C4-2B (cell line): ENCODE data around the gene QSOX1.

Source experiments
- ZFX ChIP-seq: fragments of 450-650 bp; IDR thresholded peaks from 2 replicates; pipeline ENCODE4 v1.6.1; 2017
- TF ChIP-seq, protein P1 (sequence below): fragments of 450-650 bp; conservative IDR thresholded peaks from 2 replicates; pipeline ENCODE4 v1.5.1; 2017; ENCODE audit warnings: mild to moderate bottlenecking

DNA sequence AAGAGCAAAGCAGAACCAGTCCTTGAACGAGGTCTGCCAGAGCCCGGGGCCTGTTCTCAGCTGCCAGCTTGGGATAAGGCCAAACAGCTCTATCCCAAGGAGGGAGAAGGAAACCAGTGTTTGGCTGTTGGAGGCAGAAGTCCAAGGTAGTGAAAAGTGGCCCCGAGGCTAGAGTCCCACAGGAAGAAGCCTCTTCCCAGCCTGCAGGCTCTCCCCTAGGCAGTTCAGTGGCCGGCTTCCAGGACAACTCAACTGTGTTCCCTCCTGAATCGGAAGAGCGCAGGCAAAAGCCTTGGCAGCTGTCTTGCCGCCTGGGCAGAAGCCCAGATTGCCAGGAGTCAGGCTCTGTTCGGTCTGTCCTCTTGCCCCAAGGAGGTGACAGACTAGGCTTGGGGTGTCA is 19.3 kb downstream of the QSOX1 start:
- TF ChIP-seq, protein P1, sequence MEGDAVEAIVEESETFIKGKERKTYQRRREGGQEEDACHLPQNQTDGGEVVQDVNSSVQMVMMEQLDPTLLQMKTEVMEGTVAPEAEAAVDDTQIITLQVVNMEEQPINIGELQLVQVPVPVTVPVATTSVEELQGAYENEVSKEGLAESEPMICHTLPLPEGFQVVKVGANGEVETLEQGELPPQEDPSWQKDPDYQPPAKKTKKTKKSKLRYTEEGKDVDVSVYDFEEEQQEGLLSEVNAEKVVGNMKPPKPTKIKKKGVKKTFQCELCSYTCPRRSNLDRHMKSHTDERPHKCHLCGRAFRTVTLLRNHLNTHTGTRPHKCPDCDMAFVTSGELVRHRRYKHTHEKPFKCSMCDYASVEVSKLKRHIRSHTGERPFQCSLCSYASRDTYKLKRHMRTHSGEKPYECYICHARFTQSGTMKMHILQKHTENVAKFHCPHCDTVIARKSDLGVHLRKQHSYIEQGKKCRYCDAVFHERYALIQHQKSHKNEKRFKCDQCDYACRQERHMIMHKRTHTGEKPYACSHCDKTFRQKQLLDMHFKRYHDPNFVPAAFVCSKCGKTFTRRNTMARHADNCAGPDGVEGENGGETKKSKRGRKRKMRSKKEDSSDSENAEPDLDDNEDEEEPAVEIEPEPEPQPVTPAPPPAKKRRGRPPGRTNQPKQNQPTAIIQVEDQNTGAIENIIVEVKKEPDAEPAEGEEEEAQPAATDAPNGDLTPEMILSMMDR: no peak
- TF ChIP-seq ZFX: no peak
